ENCODE results near the gene AKR1C3. TPM values are rescaled to one million over a fixed set of nuclear protein-coding genes. Genes with fewer than 3 reads are reported as not detected.

Gene AKR1C3
- total and polyA plus RNA-seq, 4 donors, result 1.5 to 6.1 (median 3.6) TPM

DNA sequence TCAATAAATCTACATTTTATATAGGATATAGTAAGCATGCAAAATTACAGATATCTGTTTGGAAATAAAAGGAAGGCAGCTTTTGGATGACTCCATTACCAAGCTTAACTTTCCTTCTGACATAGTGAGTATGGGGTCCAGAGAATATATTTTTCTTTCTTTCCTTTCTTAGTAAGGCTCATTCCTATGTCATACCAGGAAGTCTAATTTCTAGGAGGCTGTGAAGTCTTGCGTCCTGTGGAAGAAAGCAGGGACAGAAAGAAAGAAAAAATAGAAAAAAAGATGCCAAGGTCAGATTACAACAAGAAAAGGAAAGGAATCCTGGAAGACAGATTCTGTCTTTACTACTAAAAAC, 54.4 kb downstream of the AKR1C3 start:
- no CpG with 5 or more reads among the region's 1 CpG for WGBS (ENCODE audit: insufficient coverage)
- H3K27me3 ChIP-seq (ENCODE audit: control insufficient read depth, insufficient read depth, low read length), result no peaks in the 10 kb centered on the region
- H3K27ac ChIP-seq (ENCODE audit: low read depth, low read length), result no peak overlapping the region
- H3K9me3 ChIP-seq (ENCODE audit: control insufficient read depth, insufficient read depth, low read length), result no peaks in the 10 kb centered on the region
- no peak for DNase-seq (ENCODE audit: low read depth in 4 of 6, low spot score in 6 of 6)
- H3K4me1 ChIP-seq (ENCODE audit: control insufficient read depth, insufficient read depth, low read length), result no peaks in the 10 kb centered on the region
- no peak overlapping the region for H3K4me3 ChIP-seq (ENCODE audit: low read depth, low read length)
- no peaks in the 10 kb centered on the region for H3K36me3 ChIP-seq (ENCODE audit: control insufficient read depth, insufficient read depth, low read length)

DNA sequence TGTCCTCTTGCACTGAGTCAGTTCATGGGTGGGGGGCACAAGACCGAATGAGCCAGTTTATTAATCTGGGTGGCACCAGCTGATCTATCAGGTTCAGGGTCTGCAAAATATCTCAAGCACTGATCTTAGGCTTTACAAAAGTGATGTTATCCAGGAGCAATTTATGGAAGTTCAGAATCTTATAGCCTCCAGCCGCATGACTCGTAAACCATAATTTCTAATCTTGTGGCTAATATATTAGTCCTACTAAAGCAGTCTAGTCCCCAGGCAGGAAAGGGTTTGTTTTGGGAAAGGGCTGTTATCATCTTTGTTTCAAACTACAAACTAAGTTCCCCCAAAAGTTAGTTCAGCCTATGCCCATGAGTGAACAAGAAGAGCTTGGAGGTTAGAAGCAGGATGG, 56.9 kb downstream of the AKR1C3 start:
- H3K4me3 ChIP-seq (ENCODE audit: low read depth, low read length), result no peak overlapping the region
- no peaks in the 10 kb centered on the region for H3K36me3 ChIP-seq (ENCODE audit: control insufficient read depth, insufficient read depth, low read length)
- H3K9me3 ChIP-seq (ENCODE audit: control insufficient read depth, insufficient read depth, low read length), result no peaks in the 10 kb centered on the region
- H3K27me3 ChIP-seq (ENCODE audit: control insufficient read depth, insufficient read depth, low read length), result no peaks in the 10 kb centered on the region
- H3K4me1 ChIP-seq (ENCODE audit: control insufficient read depth, insufficient read depth, low read length), result no peaks in the 10 kb centered on the region
- 83% methylated on average over 1 of the region's 3 CpGs for WGBS (ENCODE audit: insufficient coverage)
- DNase-seq (ENCODE audit: low read depth in 4 of 6, low spot score in 6 of 6), result no peak
- H3K27ac ChIP-seq (ENCODE audit: low read depth, low read length), result no peak overlapping the region

DNA sequence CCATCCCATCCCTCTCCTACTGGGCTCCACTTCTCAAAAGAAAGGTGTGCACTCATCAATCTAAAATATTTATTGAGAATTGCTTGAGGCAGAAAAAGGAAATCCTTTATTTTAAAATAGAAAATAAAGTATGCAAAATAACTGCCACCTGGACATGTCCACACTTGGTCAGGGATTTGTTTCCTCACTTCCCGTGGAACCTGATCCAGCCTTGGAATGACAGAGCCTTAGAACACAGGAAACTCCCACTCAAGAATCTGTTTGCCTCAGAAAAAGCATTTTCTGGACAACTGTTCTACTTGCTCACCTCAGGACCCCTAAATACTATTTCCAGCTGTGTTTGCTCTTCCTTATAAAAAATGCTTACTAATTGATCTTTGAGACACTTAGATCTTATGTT, 61.7 kb downstream of the AKR1C3 start:
- Histone ChIP-seq H3K4me1 (ENCODE audit: control insufficient read depth, insufficient read depth, low read length) (no peaks in the 10 kb centered on the region), H3K4me3 (ENCODE audit: low read depth, low read length) (no peak overlapping the region), H3K9me3 (ENCODE audit: control insufficient read depth, insufficient read depth, low read length) (peaks cover 2% of the 10 kb centered on the region), H3K27me3 (ENCODE audit: control insufficient read depth, insufficient read depth, low read length) (no peaks in the 10 kb centered on the region), H3K36me3 (ENCODE audit: control insufficient read depth, insufficient read depth, low read length) (no peaks in the 10 kb centered on the region), H3K27ac (ENCODE audit: low read depth, low read length) (no peak overlapping the region)
- 80% methylated on average over 1 of the region's 1 CpG for WGBS (ENCODE audit: insufficient coverage)
- DNase-seq (ENCODE audit: low read depth in 4 of 6, low spot score in 6 of 6), result no peak

Small RNA genes lying within 50 kb of the gene (small RNA-seq; reads per million reads assigned to genes)
- not detected for gene RF00096 (ENCODE audit: low replicate concordance)

Other genes starting within 250 kb of the AKR1C3 start
- 10 to 100 TPM; 20.2 to 53.3 TPM for gene AKR1C1, start 131.0 kb upstream of the AKR1C3 start, total RNA-seq
- 10 to 100 TPM; 56.0 to 60.3 TPM for gene AKR1C1, start 131.0 kb upstream of the AKR1C3 start, polyA plus RNA-seq (ENCODE audit: insufficient read length in 2 of 2)
- gene AKR1C2, start 90.6 kb upstream of the AKR1C3 start, total RNA-seq, result 10 to 100 TPM; 27.5 to 33.4 TPM
- gene AKR1C2, start 90.6 kb upstream of the AKR1C3 start, polyA plus RNA-seq (ENCODE audit: insufficient read length in 2 of 2), result 10 to 100 TPM; 48.9 to 58.3 TPM
- gene AKR1C8, start 90.7 kb downstream of the AKR1C3 start, total RNA-seq, result under 1 TPM; 0.20 to 0.94 TPM
- gene AKR1C8, start 90.7 kb downstream of the AKR1C3 start, polyA plus RNA-seq (ENCODE audit: insufficient read length in 2 of 2), result not detected
- gene AKR1C4, start 102.4 kb downstream of the AKR1C3 start, total RNA-seq, result not detected
- gene AKR1C4, start 102.4 kb downstream of the AKR1C3 start, polyA plus RNA-seq (ENCODE audit: insufficient read length in 2 of 2), result not detected

Measured in spinal cord (tissue), 10 donors.